ENCODE measurements around the gene HSD11B1L.

HSD11B1L gene

GRCh38 chr19:5680437-5681368, at the start of gene HSD11B1L, which contains the start of gene MICOS13:
Gene HSD11B1L, plus strand, starts transcription at chr19:5681027. Its CDS starts 3,806 bp downstream, at chr19:5684833.
Gene MICOS13, minus strand, starts transcription at chr19:5680516. Its CDS starts 30 bp downstream, at chr19:5680486.
- in situ Hi-C loops (cut with MboI; ENCODE audit: low sequenced_read_pairs): no loop called here

- in situ Hi-C loops (cut with MboI; ENCODE audit: low sequenced_read_pairs): no loop called here
These were observed 49.1 kb upstream of the HSD11B1L start for GRCh38 chr19:5631567-5632240.

GRCh38 chr19:5632241-5632612, 48.6 kb upstream of the HSD11B1L start:
- in situ Hi-C loops (cut with MboI; ENCODE audit: low sequenced_read_pairs): no loop called here

- in situ Hi-C loops (cut with MboI; ENCODE audit: low sequenced_read_pairs): no loop called here
These were observed 48.2 kb upstream of the HSD11B1L start for GRCh38 chr19:5632657-5633056.

GRCh38 chr19:5635427-5635826, 45.4 kb upstream of the HSD11B1L start:
- in situ Hi-C loops (cut with MboI; ENCODE audit: low sequenced_read_pairs): no loop called here

- in situ Hi-C loops (cut with MboI; ENCODE audit: low sequenced_read_pairs): no loop called here
These were observed 42.9 kb upstream of the HSD11B1L start for GRCh38 chr19:5637971-5638370.

GRCh38 chr19:5641171-5641570, 39.7 kb upstream of the HSD11B1L start:
- in situ Hi-C loops (cut with MboI; ENCODE audit: low sequenced_read_pairs): no loop called here

- in situ Hi-C loops (cut with MboI; ENCODE audit: low sequenced_read_pairs): no loop called here
These were observed 38.6 kb upstream of the HSD11B1L start for GRCh38 chr19:5642204-5642603.

- in situ Hi-C loops (cut with MboI; ENCODE audit: low sequenced_read_pairs): no loop called here
These were observed 37.8 kb upstream of the HSD11B1L start for GRCh38 chr19:5643060-5643459.

GRCh38 chr19:5644037-5644436, 36.8 kb upstream of the HSD11B1L start:
- in situ Hi-C loops (cut with MboI; ENCODE audit: low sequenced_read_pairs): no loop called here

- in situ Hi-C loops (cut with MboI; ENCODE audit: low sequenced_read_pairs): no loop called here
These were observed 35.4 kb upstream of the HSD11B1L start for GRCh38 chr19:5645409-5645808.

- in situ Hi-C loops (cut with MboI; ENCODE audit: low sequenced_read_pairs): no loop called here
These were observed 34.1 kb upstream of the HSD11B1L start for GRCh38 chr19:5646703-5647102.

GRCh38 chr19:5648464-5648863, 32.4 kb upstream of the HSD11B1L start:
- in situ Hi-C loops (cut with MboI; ENCODE audit: low sequenced_read_pairs): no loop called here

GRCh38 chr19:5651361-5651760, 29.5 kb upstream of the HSD11B1L start:
- in situ Hi-C loops (cut with MboI; ENCODE audit: low sequenced_read_pairs): no loop called here

- in situ Hi-C loops (cut with MboI; ENCODE audit: low sequenced_read_pairs): no loop called here
These were observed 28.6 kb upstream of the HSD11B1L start for GRCh38 chr19:5652261-5652660.

GRCh38 chr19:5654931-5655330, 25.9 kb upstream of the HSD11B1L start:
- in situ Hi-C loops (cut with MboI; ENCODE audit: low sequenced_read_pairs): no loop called here

GRCh38 chr19:5655412-5655811, 25.4 kb upstream of the HSD11B1L start:
- in situ Hi-C loops (cut with MboI; ENCODE audit: low sequenced_read_pairs): no loop called here

GRCh38 chr19:5661483-5661882, 19.3 kb upstream of the HSD11B1L start:
- in situ Hi-C loops (cut with MboI; ENCODE audit: low sequenced_read_pairs): no loop called here

GRCh38 chr19:5663904-5664303, 16.9 kb upstream of the HSD11B1L start:
- in situ Hi-C loops (cut with MboI; ENCODE audit: low sequenced_read_pairs): no loop called here

GRCh38 chr19:5664515-5664914, 16.3 kb upstream of the HSD11B1L start:
- in situ Hi-C loops (cut with MboI; ENCODE audit: low sequenced_read_pairs): no loop called here

- in situ Hi-C loops (cut with MboI; ENCODE audit: low sequenced_read_pairs): no loop called here
These were observed 14.9 kb upstream of the HSD11B1L start for GRCh38 chr19:5665781-5666513.

Measured in HL-60/S4 treated with retinoic acid at 250 ng/mL for 4 days and 3 days (cell line).